Esophagus (tissue), 2 donors: ENCODE results near the gene GAD2. TPM values are rescaled to one million over a fixed set of nuclear protein-coding genes. Genes with fewer than 3 reads are reported as not detected.
A peak's percentile ranks its signal among the peaks of the same experiment; 100 is the strongest.

Experiments used
- H3K27ac ChIP-seq, 2 donors: one replicate each; pipeline ENCODE4 v1.5.1; 2013; ENCODE audit warnings: low read depth in 2 of 2, mild to moderate bottlenecking in 2 of 2, inconsistent platforms in 1 of 2, low read length in 1 of 2, moderate library complexity in 1 of 2
- H3K27me3 ChIP-seq, 2 donors: one replicate each; pipeline ENCODE4 v1.6.1; 2013; ENCODE audit warnings: low read length in 2 of 2, control low read depth in 1 of 2, mild to moderate bottlenecking in 1 of 2; ENCODE audit not compliant: insufficient read depth in 2 of 2, control insufficient read depth in 1 of 2
- H3K36me3 ChIP-seq, 2 donors: one replicate each; pipeline ENCODE4 v1.6.1; 2013; ENCODE audit warnings: low read length in 1 of 2; ENCODE audit not compliant: control insufficient read depth in 2 of 2, insufficient read depth in 2 of 2
- H3K4me1 ChIP-seq, 2 donors: one replicate each; pipeline ENCODE4 v1.6.1; 2013; ENCODE audit warnings: low read length in 1 of 2; ENCODE audit not compliant: control insufficient read depth in 2 of 2, insufficient read depth in 2 of 2
- H3K4me3 ChIP-seq, 2 donors: one replicate each; pipeline ENCODE4 v1.5.1; 2013; ENCODE audit warnings: low read length in 2 of 2, mild to moderate bottlenecking in 2 of 2, low read depth in 1 of 2, moderate library complexity in 1 of 2
- H3K9me3 ChIP-seq, 2 donors: one replicate each; pipeline ENCODE4 v1.6.1; 2013; ENCODE audit warnings: mild to moderate bottlenecking in 2 of 2, low read depth in 1 of 2, low read length in 1 of 2, moderate library complexity in 1 of 2; ENCODE audit not compliant: control insufficient read depth in 2 of 2, insufficient read depth in 1 of 2
- WGBS, 2 donors: extraction: QIAGEN DNeasy Blood & Tissue Kit; methylation state at CpG; one replicate each; pipeline ENCODE4 v1.1.7; 2013; 5-methylcytosine and 5-hydroxymethylcytosine counted together
- polyA plus RNA-seq, 2 donors: library from polyadenylated mRNA; stranded (reverse); fragments of 200-250 nt; gene quantifications; one replicate each; pipeline ENCODE4 v1.2.3, GENCODE V29; 2013
- donor health status: healthy with polysubstance abuse.
- donor health status: Bipolar disorder and iron deficiency.

GAD2 gene
- under 1 TPM in 1 of 2 donors, not detected in 1; 0.01 TPM for polyA plus RNA-seq

- Histone ChIP-seq H3K27me3 (peaks cover 12 to 43% of the 10 kb centered on the region in 2 donors), H3K27ac (no peak within 1 kb of the TSS), H3K4me1 (peaks cover 8 to 15% of the 10 kb centered on the region in 2 donors), H3K9me3 (peaks cover 0 to 2% of the 10 kb centered on the region in 2 donors), H3K36me3 (no peaks in the 10 kb centered on the region), H3K4me3 (peak within 1 kb of the TSS in 1 of 2 donors; percentile 23)
- WGBS, 2 donors: 3 to 4% methylated on average over 60 of the region's 60 CpGs
These were observed at the start of gene GAD2 for GRCh38 chr10:26216585-26217395. TSS of gene GAD2 (plus strand) at chr10:26216774. CDS start at chr10:26216810, 36 bp downstream.

- H3K4me3 ChIP-seq: no peak overlapping the region
- 34 to 40% methylated on average over 2 of the region's 2 CpGs for WGBS, 2 donors
- no peaks in the 10 kb centered on the region for H3K9me3 ChIP-seq
- H3K36me3 ChIP-seq: no peaks in the 10 kb centered on the region
- H3K4me1 ChIP-seq: no peaks in the 10 kb centered on the region
- H3K27ac ChIP-seq: no peak overlapping the region
- H3K27me3 ChIP-seq: no peaks in the 10 kb centered on the region
These were observed 47.1 kb upstream of the GAD2 start for GRCh38 chr10:26169466-26169865.

- H3K4me1 ChIP-seq: no peaks in the 10 kb centered on the region
- no peaks in the 10 kb centered on the region for H3K36me3 ChIP-seq
- H3K27ac ChIP-seq: no peak overlapping the region
- no peak overlapping the region for H3K4me3 ChIP-seq
- no peaks in the 10 kb centered on the region for H3K9me3 ChIP-seq
- 69 to 70% methylated on average over 7 of the region's 7 CpGs for WGBS, 2 donors
- peaks cover 0 to 3% of the 10 kb centered on the region in 2 donors for H3K27me3 ChIP-seq
These were observed 44.4 kb upstream of the GAD2 start for GRCh38 chr10:26172131-26172530.

GRCh38 chr10:26173837-26174236 is 42.7 kb upstream of the GAD2 start:
- no peaks in the 10 kb centered on the region for H3K9me3 ChIP-seq
- no peak overlapping the region for H3K27ac ChIP-seq
- peaks cover 0 to 3% of the 10 kb centered on the region in 2 donors for H3K27me3 ChIP-seq
- H3K4me3 ChIP-seq: no peak overlapping the region
- WGBS, 2 donors: 28 to 69% methylated on average over 2 of the region's 2 CpGs
- H3K36me3 ChIP-seq: no peaks in the 10 kb centered on the region
- no peaks in the 10 kb centered on the region for H3K4me1 ChIP-seq

- 75 to 82% methylated on average over 4 of the region's 4 CpGs for WGBS, 2 donors
- Histone ChIP-seq H3K9me3 (no peaks in the 10 kb centered on the region), H3K27me3 (peaks cover 0 to 3% of the 10 kb centered on the region in 2 donors), H3K27ac (no peak overlapping the region), H3K36me3 (no peaks in the 10 kb centered on the region), H3K4me1 (no peaks in the 10 kb centered on the region), H3K4me3 (no peak overlapping the region)
These were observed 39.2 kb upstream of the GAD2 start for GRCh38 chr10:26177341-26177740.

GRCh38 chr10:26194275-26194674 is 22.3 kb upstream of the GAD2 start:
- no peak overlapping the region for H3K4me3 ChIP-seq
- H3K4me1 ChIP-seq: no peaks in the 10 kb centered on the region
- H3K27me3 ChIP-seq: no peaks in the 10 kb centered on the region
- no peaks in the 10 kb centered on the region for H3K9me3 ChIP-seq
- no peak overlapping the region for H3K27ac ChIP-seq
- WGBS, 2 donors: 60 to 80% methylated on average over 5 of the region's 5 CpGs
- H3K36me3 ChIP-seq: no peaks in the 10 kb centered on the region

- H3K4me1 ChIP-seq: no peaks in the 10 kb centered on the region
- no peaks in the 10 kb centered on the region for H3K36me3 ChIP-seq
- H3K27me3 ChIP-seq: no peaks in the 10 kb centered on the region
- H3K9me3 ChIP-seq: no peaks in the 10 kb centered on the region
- no peak overlapping the region for H3K4me3 ChIP-seq
- WGBS, 2 donors: 86 to 89% methylated on average over 2 of the region's 2 CpGs
- H3K27ac ChIP-seq: peak overlapping the region in 1 of 2 donors; percentile 18
These were observed 19.3 kb upstream of the GAD2 start for GRCh38 chr10:26197248-26197647.

GRCh38 chr10:26198119-26198518 is 18.5 kb upstream of the GAD2 start:
- Histone ChIP-seq H3K27ac (no peak overlapping the region), H3K9me3 (no peaks in the 10 kb centered on the region), H3K27me3 (no peaks in the 10 kb centered on the region), H3K4me1 (no peaks in the 10 kb centered on the region), H3K4me3 (no peak overlapping the region), H3K36me3 (no peaks in the 10 kb centered on the region)
- 86 to 89% methylated on average over 9 of the region's 9 CpGs for WGBS, 2 donors

GRCh38 chr10:26199841-26200240 is 16.7 kb upstream of the GAD2 start:
- 54 to 58% methylated on average over 4 of the region's 4 CpGs for WGBS, 2 donors
- Histone ChIP-seq H3K4me3 (no peak overlapping the region), H3K4me1 (no peaks in the 10 kb centered on the region), H3K36me3 (no peaks in the 10 kb centered on the region), H3K9me3 (no peaks in the 10 kb centered on the region), H3K27me3 (no peaks in the 10 kb centered on the region), H3K27ac (peak overlapping the region in 1 of 2 donors; percentile 21)

GRCh38 chr10:26205223-26205622 is 11.4 kb upstream of the GAD2 start:
- no peaks in the 10 kb centered on the region for H3K27me3 ChIP-seq
- H3K27ac ChIP-seq: no peak overlapping the region
- H3K36me3 ChIP-seq: no peaks in the 10 kb centered on the region
- no peaks in the 10 kb centered on the region for H3K9me3 ChIP-seq
- H3K4me1 ChIP-seq: no peaks in the 10 kb centered on the region
- 71 to 72% methylated on average over 2 of the region's 2 CpGs for WGBS, 2 donors
- H3K4me3 ChIP-seq: no peak overlapping the region
